Activated CD4-positive, alpha-beta T cell treated with anti-CD3 and anti-CD28 coated beads, Interleukin-2, amount 50 U/mL, for 24 hours (primary cell): ENCODE measurements around the gene SNX1.

Experiments
- DNase-seq, 2 donors: peaks; one replicate each; pipeline ENCODE4 v3.0.0-alpha.2; 2020; ENCODE audit warnings: low read depth in 1 of 2, low spot score in 1 of 2

Gene SNX1

DNA sequence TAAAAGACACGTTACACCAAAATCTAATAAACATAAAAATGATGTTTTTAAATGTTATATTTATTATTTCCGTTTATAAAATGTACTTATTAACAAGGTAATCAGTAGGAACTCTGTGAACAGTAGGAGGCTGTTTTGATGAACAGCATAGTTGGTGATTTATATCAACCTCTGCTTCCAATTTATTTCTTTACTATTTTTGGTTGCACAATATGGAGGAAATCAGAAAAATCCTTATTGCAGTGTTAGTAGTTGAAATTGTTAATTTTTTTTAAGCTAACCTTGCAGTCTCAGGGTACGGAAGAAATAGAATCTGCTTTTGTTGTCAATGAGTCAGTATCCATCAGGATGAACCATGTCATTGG, 50.7 kb downstream of the SNX1 start:
- no peak for DNase-seq

- no peak for DNase-seq
Observed at GRCh38 chr15:64146885-64147681, 51.3 kb downstream of the SNX1 start.

DNA sequence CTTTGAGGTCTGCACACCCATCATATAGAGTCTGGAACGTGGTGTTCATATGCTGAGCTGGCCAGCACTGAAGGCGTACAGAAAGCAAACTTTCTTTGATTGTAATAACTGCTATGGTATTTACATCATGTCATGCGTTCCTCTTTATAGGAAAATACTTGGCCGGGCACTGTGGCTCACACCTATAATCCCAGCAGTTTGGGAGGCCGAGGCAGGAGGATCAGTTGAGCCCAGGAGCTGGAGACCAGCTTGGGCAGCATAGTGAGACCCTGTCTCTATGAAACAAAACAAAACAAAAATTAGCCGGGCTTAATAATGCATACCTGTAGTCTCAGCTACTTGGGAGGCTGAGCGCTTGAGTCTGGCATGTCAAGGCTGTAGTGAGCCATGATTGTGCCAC, 52.4 kb downstream of the SNX1 start:
- DNase-seq = no peak

GRCh38 chr15:64148581-64148980, 52.8 kb downstream of the SNX1 start:
- DNase-seq = no peak

GRCh38 chr15:64149424-64149823, 53.6 kb downstream of the SNX1 start:
- no peak for DNase-seq

DNA sequence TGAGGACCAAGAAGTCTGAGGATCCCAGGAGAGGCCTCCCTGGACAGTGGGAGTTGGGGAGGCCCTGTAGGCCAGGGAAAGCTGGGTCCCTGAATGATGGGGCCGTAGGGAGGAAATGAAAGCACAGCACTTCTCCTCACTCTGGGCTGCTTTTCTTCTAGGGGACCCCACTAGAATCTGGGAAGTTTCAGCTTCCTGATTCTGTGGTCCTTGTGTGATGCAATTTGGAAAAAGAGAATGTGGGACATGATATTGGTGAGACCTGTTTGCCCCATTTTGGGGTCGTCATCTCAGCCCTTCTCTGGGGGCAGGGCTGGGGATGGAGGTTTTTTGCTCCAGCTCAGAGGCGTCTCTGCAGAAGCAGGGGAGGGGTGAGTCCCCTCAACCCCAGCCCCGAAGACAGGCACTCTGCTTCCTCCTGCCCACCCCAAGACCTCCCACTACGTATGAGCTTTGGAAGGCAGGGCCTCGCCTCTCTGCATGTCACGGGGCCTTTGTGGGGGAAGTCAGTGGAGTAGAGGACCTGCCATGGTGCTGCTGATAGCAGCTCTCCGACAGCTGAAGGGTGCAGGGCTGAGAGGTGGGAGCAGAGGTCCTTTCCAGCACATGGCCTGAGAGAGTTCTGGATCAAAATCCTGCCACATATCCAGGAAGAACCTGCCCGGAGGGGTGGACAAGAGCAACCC, 54.3 kb downstream of the SNX1 start:
- DNase-seq = no peak

GRCh38 chr15:64151727-64152506, 56.1 kb downstream of the SNX1 start, which contains the start of gene SNX22:
TSS of gene SNX22 (plus strand) at chr15:64151731. CDS start at chr15:64151776, 45 bp downstream.
- no peak for DNase-seq

- no peak for DNase-seq
Observed at GRCh38 chr15:64152507-64153387, 57.0 kb downstream of the SNX1 start.

DNA sequence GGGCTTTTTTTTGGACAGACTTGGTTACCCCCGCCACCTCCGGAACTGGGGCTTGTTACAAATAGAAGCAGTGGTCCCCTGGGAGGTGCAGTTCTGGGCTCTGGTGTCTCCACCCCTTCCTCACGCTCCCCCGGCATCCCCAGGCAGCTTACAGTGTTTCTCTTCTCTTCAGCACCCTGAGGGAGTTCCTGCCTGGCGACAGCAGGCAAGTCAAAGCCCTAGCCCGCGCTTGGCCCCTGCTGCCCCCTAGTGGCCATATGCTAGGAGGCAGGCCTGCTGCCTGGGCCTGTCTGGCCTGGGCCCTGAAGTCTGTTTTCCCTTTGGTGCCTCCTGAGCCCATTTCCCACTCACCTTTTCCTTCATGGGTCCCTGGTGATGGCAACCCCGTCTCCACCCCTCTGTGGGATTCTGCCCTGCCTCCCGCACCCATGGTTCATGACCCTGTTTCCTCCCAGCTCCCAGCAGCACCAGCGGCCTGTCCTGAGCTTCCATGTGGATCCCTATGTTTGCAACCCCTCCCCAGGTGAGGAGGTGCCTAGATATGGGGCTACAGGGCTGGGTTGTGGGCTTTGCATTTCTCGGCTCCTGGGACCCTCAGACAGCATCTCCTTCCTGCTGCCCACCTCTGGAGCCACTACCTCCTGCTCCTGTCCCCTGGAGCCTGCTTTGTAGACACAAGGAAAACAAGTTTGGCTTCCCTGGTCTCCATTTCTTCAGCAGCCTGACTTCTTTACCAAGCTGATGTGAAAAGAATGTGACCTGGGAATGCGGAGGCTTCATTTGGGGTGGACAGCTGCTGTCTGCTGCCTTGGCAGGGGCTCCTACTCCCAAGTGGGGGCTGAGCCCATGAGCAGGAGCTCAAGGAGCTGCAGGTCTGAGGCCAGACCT, 57.9 kb downstream of the SNX1 start:
- DNase-seq = peak; percentile 90 to 91

- no peak for DNase-seq
Observed at GRCh38 chr15:64155802-64156651, 60.2 kb downstream of the SNX1 start.

DNA sequence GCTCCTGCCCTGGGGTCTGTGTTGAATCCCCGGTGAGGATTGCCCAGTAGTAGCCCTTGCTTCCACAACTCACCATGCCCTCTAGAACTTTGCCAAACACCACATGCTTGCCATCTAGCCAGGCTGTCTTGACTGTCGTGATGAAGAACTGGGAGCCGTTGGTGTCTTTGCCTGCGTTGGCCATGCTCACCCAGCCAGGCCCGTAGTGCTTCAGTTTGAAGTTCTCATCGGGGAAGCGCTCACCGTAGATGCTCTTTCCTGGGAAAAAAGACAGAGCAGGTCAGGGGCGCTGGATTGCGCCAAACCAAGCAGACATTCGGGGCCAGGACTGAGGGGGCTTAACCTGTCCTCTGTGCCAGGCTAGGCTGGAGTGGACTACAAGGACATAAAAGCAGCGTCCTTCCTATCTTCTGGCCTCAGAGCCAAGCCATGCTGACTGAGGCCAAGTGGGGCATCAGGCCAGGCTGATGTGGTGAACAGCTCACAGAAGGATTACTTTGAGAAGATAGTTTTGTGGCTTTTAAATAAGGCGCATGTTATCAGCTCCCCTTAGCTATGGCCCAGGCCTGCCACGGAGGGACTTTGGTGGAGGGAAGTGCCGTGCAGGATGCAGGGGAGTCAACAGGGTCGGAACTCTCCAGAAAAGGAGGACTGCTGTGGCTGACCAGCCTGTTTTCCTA, 61.0 kb downstream of the SNX1 start:
- DNase-seq = no peak

- no peak for DNase-seq
Observed at GRCh38 chr15:64157599-64158125, 61.9 kb downstream of the SNX1 start.

DNA sequence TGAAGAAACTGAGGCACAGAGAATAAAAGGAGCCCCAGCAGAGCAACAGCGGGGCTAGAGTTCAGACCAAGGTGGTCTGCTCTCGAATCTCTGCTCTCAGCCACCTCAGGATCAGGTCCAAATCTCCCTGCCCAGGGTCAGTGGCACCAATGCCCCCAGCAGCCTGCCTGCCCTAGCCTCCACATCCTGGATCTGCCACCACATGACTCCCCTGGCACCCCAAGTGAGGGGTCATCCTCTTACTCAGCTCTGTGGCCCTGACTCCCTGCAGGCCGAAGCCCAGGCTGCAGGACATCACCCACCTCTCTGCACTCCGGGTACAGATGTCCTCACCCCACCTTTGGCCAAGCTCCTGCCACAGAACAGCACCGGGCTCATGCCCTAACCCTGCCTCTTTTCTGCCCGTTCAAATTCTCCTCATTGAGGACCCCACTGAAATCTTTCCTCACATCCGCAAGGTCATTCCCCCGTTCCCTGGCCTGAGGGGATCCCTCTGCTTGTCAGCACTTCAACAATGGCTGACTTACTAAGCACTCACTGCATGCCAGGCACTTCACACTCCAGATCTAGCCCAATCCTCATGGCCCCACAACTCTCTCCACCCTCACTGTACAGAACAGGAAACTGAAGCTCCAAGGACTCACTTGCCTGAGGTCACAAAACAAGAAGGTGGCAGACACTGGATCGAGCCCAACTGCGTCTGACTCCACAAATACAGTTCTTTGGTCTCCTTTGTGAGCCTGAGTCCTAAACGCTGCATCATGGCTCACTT, 62.8 kb downstream of the SNX1 start:
- DNase-seq = no peak

- no peak for DNase-seq
Observed at GRCh38 chr15:64161688-64162477, 66.1 kb downstream of the SNX1 start.

GRCh38 chr15:64162478-64162868, 66.7 kb downstream of the SNX1 start:
- no peak for DNase-seq

DNA sequence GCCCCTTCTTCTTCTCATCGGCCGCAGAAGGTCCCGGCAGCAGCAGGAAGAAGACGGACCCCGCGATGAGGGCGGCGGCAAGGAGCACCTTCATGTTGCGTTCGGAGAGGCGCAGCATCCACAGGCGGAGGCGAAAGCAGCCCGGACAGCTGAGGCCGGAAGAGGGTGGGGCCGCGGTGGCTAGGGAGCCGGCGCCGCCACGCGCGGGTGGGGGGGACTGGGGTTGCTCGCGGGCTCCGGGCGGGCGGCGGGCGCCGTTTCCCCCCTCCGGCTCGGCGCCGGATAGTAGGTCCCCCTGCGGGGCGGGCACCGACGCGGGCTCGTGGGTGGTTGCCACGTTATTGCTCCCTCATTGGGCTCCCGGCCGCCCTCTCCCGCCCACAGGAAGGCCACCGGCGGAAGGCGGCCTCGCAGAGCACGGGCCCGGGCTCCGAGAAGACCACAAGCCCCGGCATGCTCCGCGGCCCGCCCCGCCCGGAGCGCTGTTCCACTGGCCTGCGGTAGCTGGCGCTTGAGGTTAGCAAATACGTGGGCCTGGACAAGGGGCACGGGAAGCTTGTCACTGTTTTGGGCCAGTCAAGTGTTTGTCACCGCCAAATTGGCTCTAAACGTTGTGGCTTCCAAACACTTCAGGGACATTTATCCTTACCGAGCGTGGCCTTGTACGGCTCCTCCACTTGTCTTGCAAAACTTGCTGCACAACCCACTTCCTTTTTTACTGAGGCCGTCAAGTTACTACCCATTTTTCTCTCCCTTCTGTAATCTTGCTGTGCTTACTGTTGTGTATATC, 67.3 kb downstream of the SNX1 start, which contains the start of gene PPIB:
Gene PPIB (minus strand): TSS at position 154 of the 790 bp plus-strand sequence. CDS start 36 bp downstream, at position 118.
- peak; percentile 93 to 95 for DNase-seq
